Thoracic aorta (tissue), 2 donors: Measurements from ENCODE around the gene AFTPH. TPM values are rescaled to one million over a fixed set of nuclear protein-coding genes. Genes with fewer than 3 reads are reported as not detected.

Experiments used
- ATAC-seq: fragments of 150-250 bp; one replicate; pipeline ENCODE4 v1.8.0; 2017; ENCODE audit warnings: low read depth; ENCODE audit not compliant: insufficient number of reproducible peaks, low FRiP score
- DNase-seq: peaks from one replicate; pipeline ENCODE4 v3.0.0-alpha.2; 2020; ENCODE audit warnings: low spot score
- H3K27ac ChIP-seq, 2 donors: fragments of 200-600 bp; sonication (generic); 1 replicate in 1 of 2; 2 replicates in 1 of 2; pipeline ENCODE4 v1.5.1; 2016; ENCODE audit warnings: mild to moderate bottlenecking in 2 of 2, moderate library complexity in 2 of 2
- H3K27me3 ChIP-seq: fragments of 200-600 bp; sonication (generic); replicated peaks from 2 replicates; pipeline ENCODE4 v1.6.0; 2016; ENCODE audit warnings: mild to moderate bottlenecking; ENCODE audit not compliant: insufficient read depth
- H3K36me3 ChIP-seq: fragments of 200-600 bp; sonication (generic); one replicate; pipeline ENCODE4 v1.5.1; 2016
- H3K4me1 ChIP-seq, 2 donors: fragments of 200-600 bp; sonication (generic); 1 replicate in 1 of 2; 2 replicates in 1 of 2; pipeline versions ENCODE4 v1.5.1 to v1.6.0; 2016; ENCODE audit warnings: low read depth in 2 of 2, mild to moderate bottlenecking in 1 of 2; ENCODE audit not compliant: control insufficient read depth in 1 of 2
- H3K4me3 ChIP-seq: fragments of 200-600 bp; sonication (generic); 2 replicates; pipeline ENCODE4 v1.5.1; 2016; ENCODE audit warnings: mild to moderate bottlenecking
- H3K9me3 ChIP-seq: fragments of 200-600 bp; sonication (generic); 2 replicates; pipeline ENCODE4 v1.5.1; 2016
- total RNA-seq, 2 donors: library from RNA; depleted of rRNA; stranded (reverse); fragments of >200 nt; gene quantifications; one replicate each; pipeline versions ENCODE4 v1.1.0 to v1.2.3, GENCODE V29; 2016
- TF ChIP-seq, protein P1 (sequence below): fragments of 200-600 bp; sonication (generic); IDR thresholded peaks from one replicate; pipeline ENCODE4 v1.5.1; 2019; ENCODE audit warnings: antibody characterized with exemption

AFTPH gene
- total RNA-seq, 2 donors from 2014 or later = 27.3 to 32.1 TPM

DNA sequence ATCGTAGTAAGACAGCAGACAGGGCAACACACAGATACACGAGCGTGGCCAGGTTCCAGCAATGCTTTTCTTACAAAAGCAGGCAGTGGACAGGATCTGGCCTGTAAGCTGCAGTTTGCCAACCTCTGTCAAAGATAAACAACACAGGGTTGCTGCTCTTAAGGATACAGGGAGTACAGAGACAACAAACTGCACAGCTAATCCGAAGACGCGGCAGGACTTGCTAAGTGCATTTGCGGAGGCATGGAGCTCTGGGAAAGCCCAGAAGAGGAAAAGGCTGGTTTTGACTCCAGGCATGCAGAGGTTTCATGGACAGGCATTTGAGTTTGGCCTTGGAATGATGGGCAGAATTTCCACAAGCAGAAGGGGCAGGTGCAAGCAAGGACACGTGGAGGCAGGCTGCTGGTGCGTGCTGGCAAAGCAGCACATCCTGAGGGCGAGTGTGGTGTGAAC, 105.2 kb downstream of the AFTPH start:
- Histone ChIP-seq H3K4me1 (no peaks in the 10 kb centered on the region), H3K27ac (no peak overlapping the region), H3K4me3 (no peak overlapping the region), H3K27me3 (no peaks in the 10 kb centered on the region), H3K9me3 (no peaks in the 10 kb centered on the region), H3K36me3 (no peaks in the 10 kb centered on the region)
- TF ChIP-seq, protein P1, sequence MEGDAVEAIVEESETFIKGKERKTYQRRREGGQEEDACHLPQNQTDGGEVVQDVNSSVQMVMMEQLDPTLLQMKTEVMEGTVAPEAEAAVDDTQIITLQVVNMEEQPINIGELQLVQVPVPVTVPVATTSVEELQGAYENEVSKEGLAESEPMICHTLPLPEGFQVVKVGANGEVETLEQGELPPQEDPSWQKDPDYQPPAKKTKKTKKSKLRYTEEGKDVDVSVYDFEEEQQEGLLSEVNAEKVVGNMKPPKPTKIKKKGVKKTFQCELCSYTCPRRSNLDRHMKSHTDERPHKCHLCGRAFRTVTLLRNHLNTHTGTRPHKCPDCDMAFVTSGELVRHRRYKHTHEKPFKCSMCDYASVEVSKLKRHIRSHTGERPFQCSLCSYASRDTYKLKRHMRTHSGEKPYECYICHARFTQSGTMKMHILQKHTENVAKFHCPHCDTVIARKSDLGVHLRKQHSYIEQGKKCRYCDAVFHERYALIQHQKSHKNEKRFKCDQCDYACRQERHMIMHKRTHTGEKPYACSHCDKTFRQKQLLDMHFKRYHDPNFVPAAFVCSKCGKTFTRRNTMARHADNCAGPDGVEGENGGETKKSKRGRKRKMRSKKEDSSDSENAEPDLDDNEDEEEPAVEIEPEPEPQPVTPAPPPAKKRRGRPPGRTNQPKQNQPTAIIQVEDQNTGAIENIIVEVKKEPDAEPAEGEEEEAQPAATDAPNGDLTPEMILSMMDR = no peak
- DNase-seq (no peak), ATAC-seq (no peak)

DNA sequence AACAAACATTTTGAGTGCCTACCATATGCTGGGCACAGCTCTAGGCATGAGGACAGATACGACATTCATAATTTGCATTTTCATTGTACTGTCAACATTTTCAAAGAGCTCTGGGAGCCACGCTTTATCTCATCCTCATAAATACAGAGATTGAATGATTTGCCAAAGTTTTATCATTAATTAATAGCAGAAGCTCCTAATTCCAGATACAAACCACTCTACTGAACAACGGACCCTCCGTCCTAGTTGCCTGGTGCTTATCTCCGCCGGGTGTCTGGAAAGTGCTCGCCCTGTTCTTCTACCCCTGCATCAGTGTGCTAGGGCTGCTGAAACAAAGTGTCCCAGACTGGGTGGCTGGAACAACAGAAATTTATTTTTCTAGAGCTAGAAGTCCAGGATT, 105.7 kb downstream of the AFTPH start:
- H3K4me1 ChIP-seq = no peaks in the 10 kb centered on the region
- no peaks in the 10 kb centered on the region for H3K36me3 ChIP-seq
- DNase-seq (no peak), ATAC-seq (no peak)
- H3K27me3 ChIP-seq = no peaks in the 10 kb centered on the region
- TF ChIP-seq, protein P1 = no peak
- no peak overlapping the region for H3K4me3 ChIP-seq
- H3K9me3 ChIP-seq = no peaks in the 10 kb centered on the region
- H3K27ac ChIP-seq = no peak overlapping the region

DNA sequence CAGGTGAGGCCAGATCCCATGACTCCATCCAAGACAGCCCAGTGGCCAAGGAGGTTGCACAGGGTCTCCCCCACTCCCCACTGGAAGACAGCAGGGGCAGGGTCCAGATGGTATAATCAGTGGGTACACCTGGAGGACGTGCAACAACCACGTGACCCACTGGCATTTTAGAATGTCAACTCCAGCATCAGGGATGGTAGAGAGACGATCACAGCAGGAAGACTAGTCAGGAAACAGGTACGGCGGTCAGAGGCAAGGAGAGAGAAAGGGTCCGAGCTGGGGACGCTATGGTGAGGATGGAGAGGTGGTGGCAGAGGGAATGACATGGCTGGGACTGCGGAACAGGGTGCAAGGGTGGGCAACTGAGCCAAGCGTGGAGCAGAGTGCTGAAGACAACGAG, 106.6 kb downstream of the AFTPH start:
- no peaks in the 10 kb centered on the region for H3K36me3 ChIP-seq
- H3K4me3 ChIP-seq = no peak overlapping the region
- DNase-seq (no peak), ATAC-seq (no peak)
- no peaks in the 10 kb centered on the region for H3K9me3 ChIP-seq
- H3K27ac ChIP-seq = no peak overlapping the region
- no peaks in the 10 kb centered on the region for H3K27me3 ChIP-seq
- TF ChIP-seq, protein P1 = no peak
- no peaks in the 10 kb centered on the region for H3K4me1 ChIP-seq

DNA sequence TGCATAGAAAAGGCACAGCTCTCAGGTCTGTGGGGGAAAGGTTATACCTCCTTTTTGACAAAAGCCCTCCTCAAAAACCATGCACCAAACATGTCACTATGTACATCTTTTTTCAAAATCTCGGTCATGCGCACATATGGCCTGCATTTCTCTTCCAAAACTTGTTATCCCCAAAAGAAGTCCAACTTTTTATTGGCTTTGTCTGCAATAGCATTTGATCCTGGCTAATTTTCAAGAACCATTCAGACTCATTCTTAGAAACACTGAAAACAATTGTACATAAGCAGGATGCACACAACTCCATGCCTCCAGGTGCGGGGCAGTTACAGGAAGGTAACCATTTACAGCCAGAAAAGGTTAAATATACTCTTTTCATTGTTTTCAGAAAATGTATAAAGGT, 107.6 kb downstream of the AFTPH start:
- no peaks in the 10 kb centered on the region for H3K36me3 ChIP-seq
- TF ChIP-seq, protein P1 = no peak
- no peaks in the 10 kb centered on the region for H3K27me3 ChIP-seq
- ATAC-seq (no peak), DNase-seq (no peak)
- H3K27ac ChIP-seq = no peak overlapping the region
- H3K4me1 ChIP-seq = no peaks in the 10 kb centered on the region
- H3K4me3 ChIP-seq = no peak overlapping the region
- no peaks in the 10 kb centered on the region for H3K9me3 ChIP-seq

DNA sequence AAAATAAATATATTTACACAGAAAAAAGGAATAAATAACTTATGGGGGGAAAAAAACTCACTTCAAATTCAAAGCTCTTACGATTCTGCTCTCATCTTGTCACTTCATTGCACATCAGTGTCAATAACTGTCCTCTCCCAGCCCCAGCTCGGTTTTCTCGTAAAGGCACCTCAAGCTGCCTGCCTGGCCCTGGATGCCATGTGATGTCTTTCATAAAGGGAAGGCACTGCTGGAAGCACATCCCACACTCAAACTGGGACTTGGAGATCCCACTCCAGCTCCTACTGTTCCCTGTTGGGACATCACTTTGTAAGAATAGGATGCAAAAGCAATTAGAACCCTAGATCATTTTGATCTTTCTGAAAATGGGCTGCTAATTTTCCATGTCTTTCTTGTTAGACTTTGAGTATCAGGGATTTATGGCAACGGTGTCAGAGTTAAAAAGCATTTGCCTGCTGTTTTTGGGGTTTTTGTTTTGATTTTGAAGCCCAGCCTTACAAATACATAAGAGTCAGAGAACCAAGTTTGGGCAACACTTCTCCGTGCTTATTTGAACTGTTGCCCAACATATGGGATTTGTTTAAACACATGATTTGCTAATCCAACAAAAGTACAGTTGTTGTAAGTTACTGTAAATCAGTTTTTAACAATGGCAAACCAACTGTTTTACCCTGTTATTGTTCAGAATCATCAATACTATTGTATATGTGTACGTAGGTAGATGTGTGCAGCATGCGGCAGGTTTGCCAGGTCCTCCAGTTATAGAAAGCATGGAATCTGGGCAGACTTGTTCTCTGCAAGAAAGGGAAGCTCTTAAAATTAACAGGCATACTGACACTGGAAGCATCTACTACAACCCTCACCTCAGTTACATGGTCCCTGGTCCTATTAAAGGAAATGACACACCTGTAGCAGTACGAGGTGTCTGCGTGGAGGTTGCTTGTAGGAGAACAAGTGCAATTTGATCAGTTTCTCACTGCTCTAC, 109.0 kb downstream of the AFTPH start:
- ATAC-seq (no peak), DNase-seq (no peak)
- no peaks in the 10 kb centered on the region for H3K36me3 ChIP-seq
- no peaks in the 10 kb centered on the region for H3K27me3 ChIP-seq
- TF ChIP-seq, protein P1 = no peak
- H3K27ac ChIP-seq = no peak overlapping the region
- no peaks in the 10 kb centered on the region for H3K9me3 ChIP-seq
- H3K4me1 ChIP-seq = no peaks in the 10 kb centered on the region
- no peak overlapping the region for H3K4me3 ChIP-seq
